Neuronal stem cell (in vitro differentiated cells): ENCODE measurements around the gene MYO1H.

ENCODE experiments used
- DNase-seq: peaks from one replicate; pipeline ENCODE4 v3.0.0-alpha.2; 2013; ENCODE audit warnings: low spot score
- H2AFZ ChIP-seq: one replicate; pipeline ENCODE4 v1.6.1; 2013; ENCODE audit warnings: mild to moderate bottlenecking, low read length, inconsistent platforms
- H2AK5ac ChIP-seq: 2 replicates; pipeline ENCODE4 v1.6.1; 2013; ENCODE audit warnings: low read depth, mild to moderate bottlenecking, inconsistent platforms, low read length, moderate library complexity, mixed read lengths
- H2BK120ac ChIP-seq: 2 replicates; pipeline ENCODE4 v1.6.1; 2013; ENCODE audit warnings: low read depth, mild to moderate bottlenecking, inconsistent platforms, low read length, moderate library complexity, mixed read lengths
- H2BK12ac ChIP-seq: one replicate; pipeline ENCODE4 v1.6.1; 2013; ENCODE audit warnings: low read length, inconsistent platforms
- H2BK15ac ChIP-seq: 2 replicates; pipeline ENCODE4 v1.6.1; 2013; ENCODE audit warnings: mild to moderate bottlenecking, low read length, inconsistent platforms, mixed read lengths
- H2BK5ac ChIP-seq: one replicate; pipeline ENCODE4 v1.6.1; 2013; ENCODE audit warnings: inconsistent platforms, mild to moderate bottlenecking, low read length, moderate library complexity
- H3K14ac ChIP-seq: one replicate; pipeline ENCODE4 v1.6.1; 2013; ENCODE audit warnings: low read length, inconsistent platforms
- H3K18ac ChIP-seq: 2 replicates; pipeline ENCODE4 v1.6.1; 2013; ENCODE audit warnings: low read length, inconsistent platforms
- H3K23ac ChIP-seq: 2 replicates; pipeline ENCODE4 v1.6.1; 2013; ENCODE audit warnings: low read depth, mild to moderate bottlenecking, mixed read lengths, low read length, inconsistent platforms; ENCODE audit not compliant: poor library complexity
- H3K27ac ChIP-seq: replicated peaks from 3 replicates; pipeline ENCODE4 v1.5.1; 2013; ENCODE audit warnings: low read length, inconsistent platforms
- H3K27me3 ChIP-seq, 3 experiments: 2 replicates each; pipeline ENCODE4 v1.6.1; 2013; ENCODE audit warnings: low read length in 3 of 3, mild to moderate bottlenecking in 2 of 3, inconsistent platforms in 1 of 3, low read depth in 1 of 3, mixed read lengths in 1 of 3, moderate library complexity in 1 of 3; ENCODE audit not compliant: control insufficient read depth in 3 of 3, insufficient read depth in 3 of 3
- H3K36me3 ChIP-seq, 2 donors: replicated peaks in 1 of 2; 2 replicates each; pipeline ENCODE4 v1.6.1; 2013; ENCODE audit warnings: low read length in 2 of 2; ENCODE audit not compliant: control insufficient read depth in 2 of 2, insufficient read depth in 2 of 2
- H3K4ac ChIP-seq: 2 replicates; pipeline ENCODE4 v1.6.1; 2013; ENCODE audit warnings: inconsistent platforms, mild to moderate bottlenecking, low read length, moderate library complexity
- H3K4me1 ChIP-seq, 2 donors: 1 replicate in 1 of 2; 2 replicates in 1 of 2; pipeline ENCODE4 v1.6.1; 2013; ENCODE audit warnings: low read length in 2 of 2, low read depth in 1 of 2; ENCODE audit not compliant: control insufficient read depth in 2 of 2, insufficient read depth in 1 of 2
- H3K4me2 ChIP-seq: one replicate; pipeline ENCODE4 v1.6.1; 2013; ENCODE audit warnings: mild to moderate bottlenecking, low read length, inconsistent platforms; ENCODE audit not compliant: insufficient read depth, poor library complexity, severe bottlenecking
- H3K4me3 ChIP-seq, 2 donors: 2 replicates each; pipeline ENCODE4 v1.5.1; 2013; ENCODE audit warnings: low read length in 2 of 2, mild to moderate bottlenecking in 2 of 2, inconsistent platforms in 1 of 2, moderate library complexity in 1 of 2
- H3K79me1 ChIP-seq: one replicate; pipeline ENCODE4 v1.6.1; 2013; ENCODE audit warnings: low read depth, mild to moderate bottlenecking, inconsistent platforms, low read length, moderate library complexity
- H3K9ac ChIP-seq: one replicate; pipeline ENCODE4 v1.6.1; 2013; ENCODE audit warnings: mild to moderate bottlenecking, low read depth, low read length, inconsistent platforms; ENCODE audit not compliant: poor library complexity
- H3K9me3 ChIP-seq, 2 donors: replicated peaks in 1 of 2; 2 replicates each; pipeline versions ENCODE3 to v1.6.1; 2013; ENCODE audit warnings: low read length in 2 of 2, mild to moderate bottlenecking in 2 of 2, inconsistent platforms in 1 of 2, low read depth in 1 of 2, mixed read lengths in 1 of 2, moderate library complexity in 1 of 2; ENCODE audit not compliant: control insufficient read depth in 2 of 2, insufficient read depth in 1 of 2
- H4K8ac ChIP-seq: one replicate; pipeline ENCODE4 v1.6.1; 2013; ENCODE audit warnings: low read depth, mild to moderate bottlenecking, inconsistent platforms, low read length, moderate library complexity
- H4K91ac ChIP-seq: one replicate; pipeline ENCODE4 v1.6.1; 2013; ENCODE audit warnings: low read length, low read depth, mild to moderate bottlenecking, inconsistent platforms; ENCODE audit not compliant: poor library complexity
- WGBS, 2 donors: extraction: QIAGEN DNeasy Blood & Tissue Kit; methylation state at CpG; one replicate each; pipeline ENCODE4 v1.1.7; 2013; ENCODE audit warnings: missing lambda C conversion rate in 2 of 2, mixed read lengths in 1 of 2; ENCODE audit not compliant: insufficient read length in 2 of 2, insufficient replicate concordance in 1 of 2; ENCODE audit errors: extremely low coverage in 2 of 2; 5-methylcytosine and 5-hydroxymethylcytosine counted together

MYO1H gene

DNA sequence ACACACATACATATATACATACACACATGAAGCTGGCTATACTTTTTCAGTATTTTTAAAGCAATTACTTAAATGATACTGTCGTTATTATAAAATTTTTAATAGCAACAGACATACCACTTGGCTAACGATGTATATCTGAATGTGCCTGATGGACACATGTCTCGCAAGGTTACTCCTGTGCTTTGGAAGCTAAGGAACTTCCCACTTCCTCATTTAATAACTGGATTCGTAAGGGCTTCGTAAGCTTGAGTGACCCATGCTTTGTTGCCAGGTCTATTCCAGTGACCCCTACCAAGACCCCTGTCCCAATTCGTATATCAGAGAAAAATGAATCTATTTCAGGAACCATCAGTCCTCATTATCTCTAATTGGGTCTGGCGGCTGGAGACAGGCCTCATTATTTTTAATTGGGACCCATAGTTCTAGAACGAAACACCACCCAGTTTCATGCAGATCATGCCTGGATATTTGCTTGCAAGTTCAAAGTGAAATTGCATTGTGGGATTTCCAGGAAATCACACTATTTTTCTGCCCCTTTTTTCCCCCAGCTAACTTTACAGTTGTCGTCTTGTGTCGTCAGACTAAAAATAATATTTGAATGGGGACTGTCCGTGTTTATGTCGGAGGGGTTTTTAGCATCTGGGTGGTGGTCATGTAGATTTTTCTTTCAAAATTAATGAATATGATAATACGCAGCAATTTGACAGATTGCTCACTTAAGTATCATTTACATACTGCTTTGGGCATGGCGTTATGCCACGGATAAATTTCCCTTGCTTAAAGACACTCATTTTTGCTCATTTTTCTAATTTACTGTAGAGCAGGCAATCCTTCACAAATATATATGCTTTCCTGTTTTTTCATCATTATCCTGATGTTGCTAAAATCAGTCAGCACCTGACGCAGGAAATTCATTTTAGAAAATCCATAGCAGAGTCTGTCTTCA, 17.1 kb upstream of the MYO1H start:
- Histone ChIP-seq H3K79me1 (no peaks in the 10 kb centered on the region), H2BK5ac (no peak overlapping the region), H3K23ac (no peak overlapping the region), H2AK5ac (no peak overlapping the region), H2AFZ (no peak overlapping the region), H4K91ac (no peak overlapping the region), H2BK12ac (no peak overlapping the region), H2BK15ac (no peak overlapping the region), H3K14ac (no peak overlapping the region), H3K27ac (no peak overlapping the region), H3K18ac (no peak overlapping the region), H3K4me2 (no peak overlapping the region), H3K4me1 (peaks cover 0 to 8% of the 10 kb centered on the region in 2 donors), H3K4ac (no peak overlapping the region), H3K9me3 (no peaks in the 10 kb centered on the region), H3K9ac (no peak overlapping the region), H3K4me3 (no peak overlapping the region), H4K8ac (no peak overlapping the region), H2BK120ac (no peak overlapping the region), H3K27me3 (peaks cover 0 to 59% (median 0%) of the 10 kb centered on the region in 3 experiments), H3K36me3 (no peaks in the 10 kb centered on the region)
- DNase-seq, result no peak
- WGBS, 2 donors, result no CpG with 5 or more reads among the region's 16 CpGs

DNA sequence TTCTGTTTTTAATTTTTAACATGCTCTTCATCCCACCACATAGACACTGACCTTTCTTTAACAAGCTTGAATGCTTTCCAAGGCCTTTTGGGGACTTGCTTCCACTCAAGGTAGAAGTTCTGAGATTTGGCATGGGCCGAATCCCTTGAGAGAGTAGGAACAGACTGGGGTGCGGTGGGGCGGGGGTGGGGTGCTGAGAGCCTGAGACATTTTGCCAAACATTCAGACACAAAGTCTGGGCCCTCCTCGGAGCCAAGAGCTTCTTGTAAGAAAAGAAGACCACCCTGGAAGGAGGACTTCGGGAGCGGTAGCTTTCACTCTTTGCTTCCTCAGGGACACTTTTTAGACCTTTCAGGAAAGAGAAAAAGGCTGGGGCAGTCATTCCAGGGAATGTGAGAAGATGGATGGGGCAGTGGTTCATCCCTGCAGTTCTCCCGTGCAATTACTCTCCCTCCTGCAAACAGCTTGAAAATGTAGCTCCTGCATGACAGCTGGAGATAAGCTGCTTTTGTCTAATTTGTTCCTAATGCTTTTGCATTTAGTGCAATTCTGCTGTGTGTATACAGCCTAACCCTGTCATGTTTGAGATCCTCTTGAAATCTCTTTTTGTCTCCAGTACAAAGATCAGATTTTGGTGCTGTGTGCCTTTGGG, 16.3 kb upstream of the MYO1H start:
- no peak overlapping the region for H2AFZ ChIP-seq
- no peaks in the 10 kb centered on the region for H3K36me3 ChIP-seq
- no peak overlapping the region for H3K18ac ChIP-seq
- H2BK120ac ChIP-seq, result no peak overlapping the region
- H3K4me3 ChIP-seq, result no peak overlapping the region
- H3K4me1 ChIP-seq, result peaks cover 0 to 8% of the 10 kb centered on the region in 2 donors
- H2BK12ac ChIP-seq, result no peak overlapping the region
- no peak overlapping the region for H2BK15ac ChIP-seq
- no peak overlapping the region for H3K4ac ChIP-seq
- peak; percentile 12 for DNase-seq
- no peak overlapping the region for H2BK5ac ChIP-seq
- no peak overlapping the region for H3K14ac ChIP-seq
- H2AK5ac ChIP-seq, result no peak overlapping the region
- H3K9ac ChIP-seq, result no peak overlapping the region
- H3K27me3 ChIP-seq, result peaks cover 0 to 56% (median 0%) of the 10 kb centered on the region in 3 experiments
- H3K79me1 ChIP-seq, result no peaks in the 10 kb centered on the region
- H3K23ac ChIP-seq, result no peak overlapping the region
- WGBS, 2 donors, result no CpG with 5 or more reads among the region's 7 CpGs
- H3K27ac ChIP-seq, result peak overlapping the region; percentile 32
- no peak overlapping the region for H4K91ac ChIP-seq
- H3K9me3 ChIP-seq, result no peaks in the 10 kb centered on the region
- H3K4me2 ChIP-seq, result no peak overlapping the region
- no peak overlapping the region for H4K8ac ChIP-seq

DNA sequence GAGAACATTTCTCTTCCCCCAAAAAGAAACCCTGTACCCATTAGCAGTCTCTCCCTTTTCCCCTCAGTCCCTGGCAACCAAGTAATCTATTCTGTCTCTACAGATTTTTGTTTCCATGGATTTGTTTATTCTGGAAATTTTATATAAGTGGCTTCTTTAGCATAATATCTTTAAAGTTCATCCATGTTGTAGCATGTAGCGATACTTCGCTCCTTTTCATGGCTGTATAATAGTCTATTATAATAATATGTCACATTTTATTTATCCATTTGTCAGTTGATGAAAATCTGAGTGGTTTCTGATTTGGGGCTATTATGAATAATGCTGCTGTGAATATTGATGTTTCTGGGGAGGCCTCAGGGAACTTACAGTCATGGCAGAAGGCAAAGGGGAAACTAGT, 12.8 kb upstream of the MYO1H start:
- Histone ChIP-seq H3K27ac (no peak overlapping the region), H2AK5ac (no peak overlapping the region), H3K4me1 (peaks cover 0 to 6% of the 10 kb centered on the region in 2 donors), H3K27me3 (peaks cover 0 to 33% (median 0%) of the 10 kb centered on the region in 3 experiments), H3K9ac (no peak overlapping the region), H3K23ac (no peak overlapping the region), H2BK120ac (no peak overlapping the region), H3K4ac (no peak overlapping the region), H3K4me2 (no peak overlapping the region), H4K91ac (no peak overlapping the region), H3K4me3 (no peak overlapping the region), H3K79me1 (no peaks in the 10 kb centered on the region), H3K14ac (no peak overlapping the region), H4K8ac (no peak overlapping the region), H2BK15ac (no peak overlapping the region), H3K36me3 (no peaks in the 10 kb centered on the region), H2BK5ac (no peak overlapping the region), H2BK12ac (no peak overlapping the region), H2AFZ (no peak overlapping the region), H3K18ac (no peak overlapping the region), H3K9me3 (no peaks in the 10 kb centered on the region)
- WGBS, 2 donors, result no CpG with 5 or more reads among the region's 2 CpGs
- no peak for DNase-seq

DNA sequence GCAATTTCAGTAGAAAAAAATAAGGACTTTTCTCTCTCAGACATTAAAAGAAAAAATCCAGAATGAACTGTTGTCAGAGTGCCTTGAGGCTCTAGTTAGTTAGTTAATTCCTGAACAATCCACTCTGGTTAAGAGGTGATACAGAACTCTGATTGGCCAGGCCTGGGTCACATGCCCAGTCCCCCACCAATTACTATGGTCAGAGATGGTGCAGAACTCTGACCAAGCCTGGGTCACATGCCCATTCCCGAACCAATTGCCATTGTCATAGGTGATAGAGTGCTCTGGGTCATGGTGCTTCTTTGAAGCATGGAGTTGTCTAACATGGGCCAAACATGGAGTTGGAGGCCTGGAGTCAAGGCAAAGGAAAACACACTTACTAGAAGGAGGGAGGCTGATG, 11.1 kb upstream of the MYO1H start:
- no peak for DNase-seq
- Histone ChIP-seq H3K4ac (no peak overlapping the region), H4K8ac (no peak overlapping the region), H3K27ac (no peak overlapping the region), H3K4me2 (no peak overlapping the region), H3K79me1 (no peaks in the 10 kb centered on the region), H3K9ac (no peak overlapping the region), H2BK15ac (no peak overlapping the region), H2BK120ac (no peak overlapping the region), H3K4me1 (peaks cover 0 to under 1% of the 10 kb centered on the region in 2 donors), H3K4me3 (no peak overlapping the region), H2BK5ac (no peak overlapping the region), H3K36me3 (no peaks in the 10 kb centered on the region), H2BK12ac (no peak overlapping the region), H3K14ac (no peak overlapping the region), H2AK5ac (no peak overlapping the region), H4K91ac (no peak overlapping the region), H2AFZ (no peak overlapping the region), H3K27me3 (peaks cover 0 to 23% (median 0%) of the 10 kb centered on the region in 3 experiments), H3K23ac (no peak overlapping the region), H3K18ac (no peak overlapping the region), H3K9me3 (no peaks in the 10 kb centered on the region)
- no CpG with 5 or more reads among the region's 1 CpG for WGBS, 2 donors
